NB4 (cell line): Measurements from ENCODE around the gene PEG3.
A peak's percentile ranks its signal among the peaks of the same experiment; 100 is the strongest.

Experiments used
- CTCF ChIP-seq: IDR thresholded peaks from one replicate; pipeline ENCODE4 v1.5.1; 2012; ENCODE audit warnings: low read depth, low read length
- POLR2A ChIP-seq: IDR thresholded peaks from 2 replicates; pipeline ENCODE4 v1.6.1; 2011; ENCODE audit warnings: mild to moderate bottlenecking; ENCODE audit not compliant: insufficient read length; ENCODE audit errors: extremely low read depth

- peak; percentile 10 for TF ChIP-seq CTCF
- TF ChIP-seq POLR2A = no peak
These were observed 3.0 kb downstream of the PEG3 start for GRCh38 chr19:56837492-56838023.
